SW 1271 (cell line): ENCODE measurements around the gene DGKD.

ENCODE experiments used
- DNase-seq, 2 experiments: peaks; one replicate each; lab custom pipeline; 2025; lab: John Stamatoyannopoulos, UW

Gene DGKD

GRCh38 chr2:233501198-233502076 is 147.1 kb downstream of the DGKD start:
- DNase-seq, result no peak

- DNase-seq, result no peak
Observed at GRCh38 chr2:233503481-233503880, 149.2 kb downstream of the DGKD start.

GRCh38 chr2:233503947-233504637 is 149.8 kb downstream of the DGKD start:
- no peak for DNase-seq

- no peak for DNase-seq
Observed at GRCh38 chr2:233513953-233514655, 159.8 kb downstream of the DGKD start.

- DNase-seq, result no peak
Observed at GRCh38 chr2:233519787-233520611, 165.7 kb downstream of the DGKD start.
